Body of pancreas (tissue), 4 donors: ENCODE data around the gene N4BP2L2. TPM values are rescaled to one million over a fixed set of nuclear protein-coding genes. Genes with fewer than 3 reads are reported as not detected.

ENCODE experiments used
- ATAC-seq: fragments of 150-250 bp; one replicate; pipeline ENCODE4 v1.9.1; 2016
- DNase-seq, 4 donors: peaks; one replicate each; pipeline ENCODE4 v3.0.0-alpha.2; 2019
- H3K27ac ChIP-seq, 4 donors: fragments of 200-600 bp; sonication (generic); 1 replicate in 3 of 4; 2 replicates in 1 of 4; pipeline versions ENCODE4 v1.5.1 to v1.6.1; 2016 to 2019; ENCODE audit warnings: mild to moderate bottlenecking in 1 of 4, mixed read lengths in 1 of 4, moderate library complexity in 1 of 4
- H3K27me3 ChIP-seq, 2 donors: fragments of 200-600 bp; sonication (generic); one replicate each; pipeline ENCODE4 v1.6.0; 2016; ENCODE audit warnings: mild to moderate bottlenecking in 1 of 2
- H3K36me3 ChIP-seq, 2 donors: fragments of 200-600 bp; sonication (generic); replicated peaks in 1 of 2; 2 replicates each; pipeline ENCODE4 v1.5.1; 2016; ENCODE audit warnings: low read depth in 2 of 2; ENCODE audit not compliant: insufficient read depth in 1 of 2
- H3K4me1 ChIP-seq: fragments of 200-600 bp; sonication (generic); one replicate; pipeline ENCODE4 v1.6.0; 2016
- H3K4me3 ChIP-seq, 2 donors: fragments of 200-600 bp; sonication (generic); 1 replicate in 1 of 2; 2 replicates in 1 of 2; pipeline ENCODE4 v1.5.1; 2016 to 2019
- H3K9me3 ChIP-seq, 3 donors: fragments of 200-600 bp; sonication (generic); 1 replicate in 2 of 3; 2 replicates in 1 of 3; pipeline ENCODE4 v1.5.1; 2016
- CTCF ChIP-seq, 7 experiments: fragments of 450-650 bp in 4 of 7; fragments of 200-600 bp in 3 of 7; sonication (generic) in 3 of 7; IDR thresholded peaks; one replicate each; pipeline ENCODE4 v1.5.1; 2016 to 2019; ENCODE audit warnings: antibody characterized with exemption in 7 of 7
- POLR2A ChIP-seq, 3 donors: fragments of 450-650 bp; IDR thresholded peaks; one replicate each; pipeline ENCODE4 v1.6.1; 2016; ENCODE audit warnings: antibody characterized with exemption in 3 of 3, mild to moderate bottlenecking in 2 of 3
- WGBS, 2 donors: methylation state at CpG; one replicate each; pipeline ENCODE4 v1.1.5; 2017; 5-methylcytosine and 5-hydroxymethylcytosine counted together
- intact Hi-C: fragments of 100-400 bp; cut with DNase I; formaldehyde crosslinking; loops from one replicate; pipeline ENCODE4 v1.15.1; 2023
- total RNA-seq, 2 donors: library from RNA; depleted of rRNA; stranded (reverse); fragments of >200 nt; gene quantifications; one replicate each; pipeline ENCODE4 v1.1.0, GENCODE V29; 2016

N4BP2L2 gene
- total RNA-seq, 2 donors from 2014 or later, result 120 to 191 TPM

GRCh38 chr13:32474999-32475792 lies 63.4 kb downstream of the N4BP2L2 start:
- Histone ChIP-seq H3K4me1 (no peaks in the 10 kb centered on the region), H3K27ac (no peak overlapping the region), H3K9me3 (no peaks in the 10 kb centered on the region), H3K27me3 (no peaks in the 10 kb centered on the region), H3K36me3 (no peaks in the 10 kb centered on the region), H3K4me3 (no peak overlapping the region)
- DNase-seq (no peak), ATAC-seq (no peak)
- 70 to 75% methylated on average over 10 of the region's 10 CpGs for WGBS, 2 donors
- intact Hi-C loops, result no loop called here
- TF ChIP-seq CTCF (IDR thresholded peaks at IDR 0.05), result no peak
- TF ChIP-seq POLR2A (IDR thresholded peaks at IDR 0.05), result no peak

GRCh38 chr13:32473650-32474049 lies 64.9 kb downstream of the N4BP2L2 start:
- Histone ChIP-seq H3K27ac (no peak overlapping the region), H3K9me3 (no peaks in the 10 kb centered on the region), H3K4me3 (no peak overlapping the region), H3K27me3 (no peaks in the 10 kb centered on the region), H3K4me1 (no peaks in the 10 kb centered on the region), H3K36me3 (no peaks in the 10 kb centered on the region)
- DNase-seq (no peak), ATAC-seq (no peak)
- intact Hi-C loops, result no loop called here
- WGBS, 2 donors, result 70 to 82% methylated on average over 1 of the region's 1 CpG
- TF ChIP-seq POLR2A (IDR thresholded peaks at IDR 0.05) (no peak), CTCF (IDR thresholded peaks at IDR 0.05) (no peak)

- TF ChIP-seq CTCF (IDR thresholded peaks at IDR 0.05) (no peak), POLR2A (IDR thresholded peaks at IDR 0.05) (no peak)
- H3K27me3 ChIP-seq, result no peaks in the 10 kb centered on the region
- no peaks in the 10 kb centered on the region for H3K4me1 ChIP-seq
- no peaks in the 10 kb centered on the region for H3K36me3 ChIP-seq
- H3K9me3 ChIP-seq, result no peaks in the 10 kb centered on the region
- no peak for DNase-seq
- intact Hi-C loops, result no loop called here
- H3K4me3 ChIP-seq, result no peak overlapping the region
- H3K27ac ChIP-seq, result peak overlapping the region in 1 of 4 donors; percentile 18
- no peak for ATAC-seq
- 55 to 64% methylated on average over 3 of the region's 3 CpGs for WGBS, 2 donors
Measured at GRCh38 chr13:32472194-32472621, 66.4 kb downstream of the N4BP2L2 start.

- Histone ChIP-seq H3K4me3 (no peak overlapping the region), H3K36me3 (no peaks in the 10 kb centered on the region), H3K27ac (no peak overlapping the region), H3K4me1 (no peaks in the 10 kb centered on the region), H3K9me3 (no peaks in the 10 kb centered on the region), H3K27me3 (no peaks in the 10 kb centered on the region)
- ATAC-seq (no peak), DNase-seq (no peak)
- intact Hi-C loops, result no loop called here
- TF ChIP-seq POLR2A (IDR thresholded peaks at IDR 0.05) (no peak), CTCF (IDR thresholded peaks at IDR 0.05) (no peak)
- 73 to 77% methylated on average over 10 to 12 of the region's 12 CpGs for WGBS, 2 donors
Measured at GRCh38 chr13:32471187-32471922, 67.2 kb downstream of the N4BP2L2 start.
